ENCODE measurements around the gene APLP1. TPM values are rescaled to one million over a fixed set of nuclear protein-coding genes. Genes with fewer than 3 reads are reported as not detected.

APLP1 gene
- total RNA-seq, 1 experiment from 2014 or later: 36.9 TPM

DNA sequence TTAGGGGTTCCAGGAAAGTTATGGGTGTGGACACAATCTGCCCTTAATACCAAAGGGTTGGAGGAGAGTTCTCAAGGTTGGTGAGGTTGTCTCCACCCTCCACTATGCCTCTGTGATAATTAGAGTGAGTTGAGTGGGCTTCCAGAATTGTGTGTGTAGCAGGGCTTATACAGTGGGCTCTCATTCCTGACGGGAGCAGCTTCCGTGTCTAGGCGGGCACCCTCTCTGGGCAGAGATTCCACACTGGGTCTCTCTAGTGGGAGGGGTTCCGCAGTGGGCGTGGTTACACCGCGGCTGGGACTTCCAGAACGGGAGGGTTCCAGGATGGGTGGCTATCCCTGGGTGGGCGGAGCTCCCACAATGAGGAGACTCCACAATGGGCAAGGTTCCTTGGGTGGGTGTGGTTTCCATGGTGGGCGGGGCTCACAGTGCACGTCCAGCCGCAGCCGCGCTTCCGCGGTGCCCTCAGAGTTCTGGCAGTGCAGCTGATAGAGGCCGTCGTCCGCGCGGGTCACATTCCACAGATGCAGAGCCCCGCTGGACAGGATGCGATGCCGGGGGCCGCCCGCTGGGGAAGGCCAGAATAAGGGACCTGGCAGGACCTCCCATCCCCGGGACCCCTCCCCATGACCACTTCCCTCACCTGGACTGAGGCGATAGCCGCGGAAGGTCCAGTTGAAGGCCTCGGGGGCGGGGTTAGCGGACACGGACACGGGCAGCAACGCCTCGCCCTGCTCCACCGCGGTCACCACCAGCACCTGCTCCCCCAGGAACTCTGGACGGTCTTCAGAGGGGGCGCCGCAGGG is 24.5 kb upstream of the APLP1 start:
- H4K20me1 ChIP-seq (ENCODE audit: control insufficient read depth, insufficient read depth, insufficient read length): no peaks in the 10 kb centered on the region
- no peak overlapping the region for H4K5ac ChIP-seq (ENCODE audit: insufficient read length, low read depth, low read length)
- H3K4me3 Mint-ChIP-seq: peak overlapping the region; percentile 39 to 90; a peak in 4 of 5 replicates
- H3K36me3 Mint-ChIP-seq (ENCODE audit: insufficient read depth in 1 of 3, low read depth in 3 of 3): no peaks in the 10 kb centered on the region; a peak in 1 of 7 replicates
- no peaks in the 10 kb centered on the region for H3K79me1 ChIP-seq (ENCODE audit: insufficient read depth, low read depth, low read length, poor library complexity, severe bottlenecking)
- no peak overlapping the region for H3K27ac ChIP-seq (ENCODE audit: insufficient read length, low read depth, low read length)
- H3K23ac ChIP-seq (ENCODE audit: insufficient read length, low read depth, low read length): no peak overlapping the region
- no peak overlapping the region; a peak in 1 of 7 replicates for H3K27ac Mint-ChIP-seq
- no peak overlapping the region for H2BK20ac ChIP-seq (ENCODE audit: low read depth, low read length, poor library complexity, severe bottlenecking)
- no CpG with 5 or more reads among the region's 42 CpGs for WGBS (ENCODE audit: extremely low coverage, insufficient read length, low lambda C conversion rate)
- H3T11ph ChIP-seq (ENCODE audit: low read length): no peak overlapping the region
- H3K9me3 ChIP-seq (ENCODE audit: control insufficient read depth, low read depth, low read length): no peaks in the 10 kb centered on the region
- no peak overlapping the region for H2AFZ ChIP-seq (ENCODE audit: low read length)
- H3K4me2 ChIP-seq (ENCODE audit: insufficient read depth, insufficient read length, low read length): peak overlapping the region; percentile 17
- no peak overlapping the region for H2BK15ac ChIP-seq (ENCODE audit: low read depth, low read length)
- no peak overlapping the region for H3K56ac ChIP-seq (ENCODE audit: insufficient read length, low read depth, low read length)
- H3K9ac ChIP-seq (ENCODE audit: extremely low read depth, insufficient read length, low read length): no peak overlapping the region
- H3K4me1 Mint-ChIP-seq: peaks cover 18 to 25% of the 10 kb centered on the region in 2 experiments
- no peak overlapping the region for H4K8ac ChIP-seq (replicated peaks; ENCODE audit: insufficient read length, low read depth, low read length)
- peaks cover 23% of the 10 kb centered on the region; the same call in 1 of the 2 replicates for H3K27me3 ChIP-seq (ENCODE audit: insufficient read depth, low read length)
- no peak overlapping the region for H2BK5ac ChIP-seq (ENCODE audit: insufficient read length, low read length)
- no peak overlapping the region for H2BK120ac ChIP-seq (ENCODE audit: low read depth, low read length, poor library complexity, severe bottlenecking)
- TF ChIP-seq, protein P1, sequence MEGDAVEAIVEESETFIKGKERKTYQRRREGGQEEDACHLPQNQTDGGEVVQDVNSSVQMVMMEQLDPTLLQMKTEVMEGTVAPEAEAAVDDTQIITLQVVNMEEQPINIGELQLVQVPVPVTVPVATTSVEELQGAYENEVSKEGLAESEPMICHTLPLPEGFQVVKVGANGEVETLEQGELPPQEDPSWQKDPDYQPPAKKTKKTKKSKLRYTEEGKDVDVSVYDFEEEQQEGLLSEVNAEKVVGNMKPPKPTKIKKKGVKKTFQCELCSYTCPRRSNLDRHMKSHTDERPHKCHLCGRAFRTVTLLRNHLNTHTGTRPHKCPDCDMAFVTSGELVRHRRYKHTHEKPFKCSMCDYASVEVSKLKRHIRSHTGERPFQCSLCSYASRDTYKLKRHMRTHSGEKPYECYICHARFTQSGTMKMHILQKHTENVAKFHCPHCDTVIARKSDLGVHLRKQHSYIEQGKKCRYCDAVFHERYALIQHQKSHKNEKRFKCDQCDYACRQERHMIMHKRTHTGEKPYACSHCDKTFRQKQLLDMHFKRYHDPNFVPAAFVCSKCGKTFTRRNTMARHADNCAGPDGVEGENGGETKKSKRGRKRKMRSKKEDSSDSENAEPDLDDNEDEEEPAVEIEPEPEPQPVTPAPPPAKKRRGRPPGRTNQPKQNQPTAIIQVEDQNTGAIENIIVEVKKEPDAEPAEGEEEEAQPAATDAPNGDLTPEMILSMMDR (conservative IDR thresholded peaks at IDR 0.05): no peak
- H2BK12ac ChIP-seq (ENCODE audit: insufficient read length, low read depth, low read length): no peak overlapping the region
- H3K4me1 ChIP-seq (ENCODE audit: insufficient read depth, low read length): no peaks in the 10 kb centered on the region
- peaks cover 15% of the 10 kb centered on the region for H3K23me2 ChIP-seq (ENCODE audit: insufficient read length, low read depth, low read length, poor library complexity, severe bottlenecking)
- H3K4ac ChIP-seq (ENCODE audit: low read depth, low read length): no peak overlapping the region
- peak; percentile 96 for DNase-seq
- no peak overlapping the region for H4K91ac ChIP-seq (ENCODE audit: insufficient read length, low read depth, low read length)
- H3K18ac ChIP-seq (ENCODE audit: insufficient read length, low read depth, low read length): no peak overlapping the region
- no peaks in the 10 kb centered on the region for H3K79me2 ChIP-seq (ENCODE audit: insufficient read depth, low read length)
- no peak overlapping the region for H2AK5ac ChIP-seq (ENCODE audit: insufficient read length, low read length)
- H3K14ac ChIP-seq (ENCODE audit: insufficient read depth, low read length): no peak overlapping the region
- H3K9me3 Mint-ChIP-seq: peaks cover 2 to 3% of the 10 kb centered on the region in 2 experiments; a peak in 2 of 5 replicates
- H3K27me3 Mint-ChIP-seq (ENCODE audit: low read depth): peaks cover 84% of the 10 kb centered on the region
